Kidney (tissue), 14 donors: Measurements from ENCODE around the gene GIMAP8. TPM values are rescaled to one million over a fixed set of nuclear protein-coding genes. Genes with fewer than 3 reads are reported as not detected.

Experiments
- DNase-seq, 5 donors: peaks; one replicate each; pipeline ENCODE4 v3.0.0-alpha.2; 2013 to 2020
- FAIRE-seq: peaks from 2 replicates; lab custom pipeline; 2012; peaks lifted over from hg19 to GRCh38; lab: Jason Lieb, UNC
- H3K27ac ChIP-seq, 2 donors: one replicate each; pipeline ENCODE4 v1.7.0; 2013; ENCODE audit warnings: low read depth in 2 of 2, low read length in 2 of 2, inconsistent platforms in 1 of 2
- H3K27me3 ChIP-seq: one replicate; pipeline ENCODE4 v1.7.1; 2013; ENCODE audit warnings: low read length, inconsistent platforms; ENCODE audit not compliant: control insufficient read depth, insufficient read depth
- H3K36me3 ChIP-seq, 3 donors: one replicate each; pipeline versions ENCODE4 v1.7.0 to v1.7.1; 2013; ENCODE audit warnings: low read length in 3 of 3, control low read depth in 1 of 3, inconsistent platforms in 1 of 3; ENCODE audit not compliant: insufficient read depth in 3 of 3, control insufficient read depth in 2 of 3
- H3K4me1 ChIP-seq, 3 donors: one replicate each; pipeline versions ENCODE4 v1.7.0 to v1.7.1; 2013; ENCODE audit warnings: low read length in 3 of 3, inconsistent platforms in 1 of 3, low read depth in 1 of 3; ENCODE audit not compliant: control insufficient read depth in 2 of 3, insufficient read depth in 2 of 3
- H3K4me3 ChIP-seq, 3 donors: one replicate each; pipeline versions ENCODE4 v1.7.0 to v1.8.1; 2013; ENCODE audit warnings: low read length in 3 of 3, control low read depth in 1 of 3, inconsistent platforms in 1 of 3
- H3K9ac ChIP-seq, 3 donors: one replicate each; pipeline versions ENCODE4 v1.7.0 to v1.7.1; 2013; ENCODE audit warnings: low read length in 3 of 3, control low read depth in 1 of 3, inconsistent platforms in 1 of 3
- H3K9me3 ChIP-seq, 3 donors: one replicate each; pipeline versions ENCODE4 v1.7.0 to v1.7.1; 2013; ENCODE audit warnings: low read length in 3 of 3, control low read depth in 1 of 3, inconsistent platforms in 1 of 3; ENCODE audit not compliant: control insufficient read depth in 2 of 3, insufficient read depth in 1 of 3
- CTCF ChIP-seq: IDR thresholded peaks from 3 replicates; pipeline ENCODE4 v1.5.1; 2012; ENCODE audit warnings: mild to moderate bottlenecking, moderate library complexity, borderline replicate concordance; ENCODE audit not compliant: insufficient read depth; ENCODE audit errors: extremely low read depth
- intact Hi-C: fragments of 100-400 bp; cut with DNase I; formaldehyde crosslinking; loops from one replicate; pipeline ENCODE4 v1.11.1; 2022
- polyA plus RNA-seq: library from polyadenylated mRNA; stranded (reverse); fragments of 350-450 nt; fragmentation: Illumina TruSeq; extraction: RNeasy Lipid Tissue Mini Kit (QIAGEN cat#74804); gene quantifications from one replicate; pipeline ENCODE4 v1.2.3, GENCODE V29; 2014; ENCODE audit warnings: low read depth, low replicate concordance; ENCODE audit not compliant: insufficient read depth
- total RNA-seq: library from RNA; stranded (reverse); fragmentation: NEBNext Ultra II Directional; extraction: Animal tissue kit (Norgen Biotek cat#: 25700); gene quantifications from one replicate; pipeline ENCODE4 v1.2.1, GENCODE V29; 2021
- donor health status: control.
- donor health status: control.
- donor health status: control.
- donor health status: control.
- donor health status: control.
- donor health status: DM: yes; HTN: yes; CAD: no.
- donor health status: Normal renal cell carcinoma (clear cell type).

The GIMAP8 gene
- total and polyA plus RNA-seq, 2 donors from 2014 or later, result 10.2 to 24.3 TPM

- FAIRE-seq, result no peak
- intact Hi-C loops, result no loop called here
- Histone ChIP-seq H3K4me1 (peaks cover 0 to 8% (median 4%) of the 10 kb centered on the region in 3 donors), H3K27me3 (no peaks in the 10 kb centered on the region), H3K4me3 (no peak overlapping the region), H3K27ac (peak overlapping the region in 1 of 2 donors; percentile 0), H3K9me3 (peaks cover 0 to 4% (median 0%) of the 10 kb centered on the region in 3 donors), H3K9ac (no peak overlapping the region), H3K36me3 (no peaks in the 10 kb centered on the region)
- TF ChIP-seq CTCF, result no peak
- peak in 2 of 5 donors; percentile 38 to 47 for DNase-seq
These were observed 4.0 kb upstream of the GIMAP8 start for GRCh38 chr7:150446288-150446938.

GRCh38 chr7:150447966-150448788 lies 2.3 kb upstream of the GIMAP8 start:
- H3K4me3 ChIP-seq, result no peak overlapping the region
- peaks cover 2% of the 10 kb centered on the region for H3K27me3 ChIP-seq
- H3K4me1 ChIP-seq, result peaks cover 0 to 8% (median 4%) of the 10 kb centered on the region in 3 donors
- DNase-seq (no peak), FAIRE-seq (no peak)
- no peaks in the 10 kb centered on the region for H3K9me3 ChIP-seq
- TF ChIP-seq CTCF, result no peak
- no peaks in the 10 kb centered on the region for H3K36me3 ChIP-seq
- H3K9ac ChIP-seq, result no peak overlapping the region
- H3K27ac ChIP-seq, result no peak overlapping the region
- intact Hi-C loops, result no loop called here

- peak; percentile 89 for TF ChIP-seq CTCF
- DNase-seq (peak; percentile 70 to 89 (median 72)), FAIRE-seq (peak; percentile 3)
- peak overlapping the region in 1 of 3 donors; percentile 55 for H3K9ac ChIP-seq
- peak overlapping the region in 1 of 2 donors; percentile 23 for H3K27ac ChIP-seq
- intact Hi-C loops, result no loop called here
- H3K4me1 ChIP-seq, result peaks cover 0 to 8% (median 4%) of the 10 kb centered on the region in 3 donors
- no peaks in the 10 kb centered on the region for H3K36me3 ChIP-seq
- no peaks in the 10 kb centered on the region for H3K9me3 ChIP-seq
- peaks cover 2% of the 10 kb centered on the region for H3K27me3 ChIP-seq
- H3K4me3 ChIP-seq, result peak overlapping the region in 1 of 3 donors; percentile 32
These were observed 1.7 kb upstream of the GIMAP8 start for GRCh38 chr7:150448789-150449147.
